ENCODE data around the gene COPRS.

DNA sequence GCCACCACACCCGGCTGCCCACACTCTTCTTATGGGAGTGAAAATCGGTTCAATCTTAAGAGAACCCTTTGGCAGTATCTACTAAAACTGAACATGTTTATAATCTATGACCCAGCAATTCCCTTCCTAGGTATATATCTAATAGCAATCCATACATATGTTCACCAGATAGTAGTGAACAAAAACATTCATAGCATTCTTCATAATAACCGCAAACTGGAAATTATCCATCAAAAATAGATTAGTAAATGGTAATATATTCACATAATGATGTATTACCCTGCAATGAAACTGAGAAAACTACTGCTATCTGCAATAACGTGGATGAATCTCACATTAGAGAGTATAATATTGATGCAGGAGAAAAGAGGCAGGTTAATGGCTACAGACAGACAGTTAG is 23.1 kb downstream of the COPRS start:
- TF ChIP-seq, protein P1, sequence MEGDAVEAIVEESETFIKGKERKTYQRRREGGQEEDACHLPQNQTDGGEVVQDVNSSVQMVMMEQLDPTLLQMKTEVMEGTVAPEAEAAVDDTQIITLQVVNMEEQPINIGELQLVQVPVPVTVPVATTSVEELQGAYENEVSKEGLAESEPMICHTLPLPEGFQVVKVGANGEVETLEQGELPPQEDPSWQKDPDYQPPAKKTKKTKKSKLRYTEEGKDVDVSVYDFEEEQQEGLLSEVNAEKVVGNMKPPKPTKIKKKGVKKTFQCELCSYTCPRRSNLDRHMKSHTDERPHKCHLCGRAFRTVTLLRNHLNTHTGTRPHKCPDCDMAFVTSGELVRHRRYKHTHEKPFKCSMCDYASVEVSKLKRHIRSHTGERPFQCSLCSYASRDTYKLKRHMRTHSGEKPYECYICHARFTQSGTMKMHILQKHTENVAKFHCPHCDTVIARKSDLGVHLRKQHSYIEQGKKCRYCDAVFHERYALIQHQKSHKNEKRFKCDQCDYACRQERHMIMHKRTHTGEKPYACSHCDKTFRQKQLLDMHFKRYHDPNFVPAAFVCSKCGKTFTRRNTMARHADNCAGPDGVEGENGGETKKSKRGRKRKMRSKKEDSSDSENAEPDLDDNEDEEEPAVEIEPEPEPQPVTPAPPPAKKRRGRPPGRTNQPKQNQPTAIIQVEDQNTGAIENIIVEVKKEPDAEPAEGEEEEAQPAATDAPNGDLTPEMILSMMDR (IDR thresholded peaks at IDR 0.05), result no peak
- TF ChIP-seq POLR2A (IDR thresholded peaks at IDR 0.05) (no peak), EP300 (IDR thresholded peaks at IDR 0.05) (no peak), POLR2AphosphoS5 (IDR thresholded peaks at IDR 0.05) (no peak)

Measured in stomach (tissue), 4 donors.